Cardiac fibroblast (primary cell): ENCODE results near the gene SIK3.

Source experiments
- DNase-seq, 2 donors: peaks; one replicate each; pipeline versions ENCODE4 v3.0.0 to v3.0.0-alpha.2; 2010; ENCODE audit warnings: low read depth in 2 of 2
- H3K4me3 ChIP-seq, 2 donors: replicated peaks in 1 of 2; 1 replicate in 1 of 2; 2 replicates in 1 of 2; pipeline ENCODE4 v1.5.1; 2011; ENCODE audit warnings: low read depth in 2 of 2, low read length in 2 of 2, mild to moderate bottlenecking in 2 of 2, moderate library complexity in 1 of 2
- TF ChIP-seq, protein P1 (sequence below): IDR thresholded peaks from one replicate; pipeline ENCODE4 v1.5.1; 2011; ENCODE audit warnings: low read depth, mild to moderate bottlenecking, low read length, inconsistent platforms

The SIK3 gene

DNA sequence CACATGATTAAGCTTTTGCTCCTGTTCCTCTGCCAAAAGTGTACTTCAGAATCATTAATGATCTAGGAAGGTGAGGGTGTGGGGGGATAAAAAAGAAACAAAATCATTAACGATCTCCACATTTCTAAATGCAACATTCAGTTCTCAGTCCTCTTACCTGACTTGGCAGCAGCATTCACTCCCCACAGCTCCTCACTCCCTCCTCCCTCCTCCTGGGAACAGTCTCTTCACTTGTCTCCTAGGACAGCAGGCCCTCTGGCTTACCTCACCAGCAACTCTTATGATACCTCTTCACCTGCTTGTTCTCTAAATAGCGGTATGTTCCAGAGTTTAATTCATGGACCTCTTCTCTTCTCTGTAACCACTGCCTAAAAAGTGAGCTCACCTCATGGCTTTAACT is 204.3 kb downstream of the SIK3 start:
- TF ChIP-seq, protein P1, sequence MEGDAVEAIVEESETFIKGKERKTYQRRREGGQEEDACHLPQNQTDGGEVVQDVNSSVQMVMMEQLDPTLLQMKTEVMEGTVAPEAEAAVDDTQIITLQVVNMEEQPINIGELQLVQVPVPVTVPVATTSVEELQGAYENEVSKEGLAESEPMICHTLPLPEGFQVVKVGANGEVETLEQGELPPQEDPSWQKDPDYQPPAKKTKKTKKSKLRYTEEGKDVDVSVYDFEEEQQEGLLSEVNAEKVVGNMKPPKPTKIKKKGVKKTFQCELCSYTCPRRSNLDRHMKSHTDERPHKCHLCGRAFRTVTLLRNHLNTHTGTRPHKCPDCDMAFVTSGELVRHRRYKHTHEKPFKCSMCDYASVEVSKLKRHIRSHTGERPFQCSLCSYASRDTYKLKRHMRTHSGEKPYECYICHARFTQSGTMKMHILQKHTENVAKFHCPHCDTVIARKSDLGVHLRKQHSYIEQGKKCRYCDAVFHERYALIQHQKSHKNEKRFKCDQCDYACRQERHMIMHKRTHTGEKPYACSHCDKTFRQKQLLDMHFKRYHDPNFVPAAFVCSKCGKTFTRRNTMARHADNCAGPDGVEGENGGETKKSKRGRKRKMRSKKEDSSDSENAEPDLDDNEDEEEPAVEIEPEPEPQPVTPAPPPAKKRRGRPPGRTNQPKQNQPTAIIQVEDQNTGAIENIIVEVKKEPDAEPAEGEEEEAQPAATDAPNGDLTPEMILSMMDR = no peak
- no peak overlapping the region for H3K4me3 ChIP-seq
- no peak for DNase-seq

DNA sequence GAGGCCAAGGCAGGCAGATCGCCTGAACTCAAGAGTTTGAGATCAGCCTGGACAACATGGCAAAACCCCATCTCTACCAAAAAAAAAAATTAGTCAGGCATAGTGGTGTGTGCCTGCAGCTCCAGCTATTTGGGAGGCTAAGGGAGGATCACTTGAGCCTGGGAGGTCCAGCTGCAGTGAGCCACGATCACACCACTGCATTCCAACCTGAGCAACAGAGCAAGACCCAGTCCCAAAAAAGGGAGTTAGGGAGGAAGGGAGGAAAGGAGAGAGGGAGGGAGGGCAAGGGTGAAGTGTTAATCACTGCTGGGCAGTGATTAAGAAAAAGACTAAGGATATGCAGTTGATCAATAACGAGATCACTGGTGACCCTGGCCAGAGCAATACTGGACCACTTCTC is 204.8 kb downstream of the SIK3 start:
- no peak for DNase-seq
- TF ChIP-seq, protein P1 = no peak
- H3K4me3 ChIP-seq = no peak overlapping the region

DNA sequence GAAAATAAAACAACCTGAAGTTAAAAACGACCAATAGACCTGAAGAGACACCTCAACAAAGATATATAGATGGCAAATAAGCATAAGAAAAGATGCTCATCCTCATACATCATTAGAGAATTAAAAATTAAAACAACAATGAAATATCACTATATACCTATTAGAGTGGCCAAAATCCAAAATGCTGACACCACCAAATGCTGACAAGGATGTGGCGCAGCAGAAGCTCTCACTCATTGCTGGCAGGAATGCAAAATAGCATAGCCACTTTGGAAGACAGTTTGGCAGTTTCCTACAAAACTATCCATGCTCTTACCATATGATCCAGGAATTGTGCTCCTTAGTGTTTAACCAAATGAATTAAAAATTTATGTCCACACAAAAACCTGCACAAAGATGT is 205.9 kb downstream of the SIK3 start:
- no peak overlapping the region for H3K4me3 ChIP-seq
- no peak for DNase-seq
- TF ChIP-seq, protein P1 = no peak

DNA sequence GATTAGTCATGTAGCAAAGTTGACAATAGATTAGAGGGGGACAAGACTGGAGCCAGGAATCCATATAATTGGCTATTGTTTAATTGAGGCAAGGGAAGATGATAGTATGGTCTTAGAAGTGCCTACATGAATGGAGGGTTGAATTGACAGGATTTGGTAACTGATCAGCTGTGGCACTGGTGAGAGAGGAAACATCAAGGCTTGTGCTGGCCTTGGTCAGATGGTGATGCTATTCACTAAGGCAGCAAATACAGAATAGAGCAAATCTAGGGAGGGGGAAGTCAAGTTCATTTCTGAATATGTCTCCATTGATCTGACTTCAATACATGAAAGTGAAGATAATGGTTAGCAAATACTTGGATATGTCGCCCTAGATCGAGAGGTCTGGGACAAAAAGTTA is 206.5 kb downstream of the SIK3 start:
- TF ChIP-seq, protein P1 = no peak
- H3K4me3 ChIP-seq = no peak overlapping the region
- no peak for DNase-seq

DNA sequence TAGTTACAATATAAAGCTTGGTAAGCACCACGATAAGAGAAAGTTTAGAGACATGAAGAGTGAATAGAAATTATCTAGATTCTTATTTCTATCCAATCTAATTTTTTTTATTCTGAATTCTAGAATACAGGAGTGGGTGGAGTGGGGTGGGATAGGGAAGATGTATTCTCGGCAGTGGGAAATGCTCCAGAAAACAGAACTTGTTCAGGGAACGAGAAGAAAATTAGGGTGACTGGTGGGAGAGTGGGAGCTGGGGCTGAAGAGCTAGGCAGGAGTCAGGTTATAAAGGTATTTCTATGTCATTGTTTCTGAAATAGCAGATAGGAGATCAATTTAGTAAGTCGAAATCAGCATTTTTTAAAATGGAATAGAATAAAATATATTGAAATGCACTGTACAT is 207.6 kb downstream of the SIK3 start:
- DNase-seq = no peak
- TF ChIP-seq, protein P1 = no peak
- H3K4me3 ChIP-seq = no peak overlapping the region

DNA sequence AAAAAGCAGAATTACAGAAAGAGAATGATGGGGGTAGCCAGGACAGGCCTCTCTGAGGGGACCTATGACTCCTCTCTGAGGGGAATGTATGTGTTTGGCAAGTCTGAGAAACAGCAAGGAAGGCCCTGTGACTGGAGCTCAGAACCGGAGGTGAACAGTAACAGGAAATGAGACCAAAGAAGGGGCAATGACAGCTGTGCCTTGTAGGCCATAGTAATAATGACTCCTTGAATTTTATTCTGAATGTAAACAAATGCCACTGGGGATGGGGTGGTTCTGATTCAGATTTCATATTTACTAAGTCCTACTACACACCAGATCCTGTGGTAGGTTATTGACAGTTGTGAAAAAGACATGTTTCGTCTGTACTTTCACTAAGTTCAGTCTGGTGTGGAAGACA is 208.0 kb downstream of the SIK3 start:
- TF ChIP-seq, protein P1 = no peak
- peak in 1 of 2 donors; percentile 46 for DNase-seq
- no peak overlapping the region for H3K4me3 ChIP-seq

DNA sequence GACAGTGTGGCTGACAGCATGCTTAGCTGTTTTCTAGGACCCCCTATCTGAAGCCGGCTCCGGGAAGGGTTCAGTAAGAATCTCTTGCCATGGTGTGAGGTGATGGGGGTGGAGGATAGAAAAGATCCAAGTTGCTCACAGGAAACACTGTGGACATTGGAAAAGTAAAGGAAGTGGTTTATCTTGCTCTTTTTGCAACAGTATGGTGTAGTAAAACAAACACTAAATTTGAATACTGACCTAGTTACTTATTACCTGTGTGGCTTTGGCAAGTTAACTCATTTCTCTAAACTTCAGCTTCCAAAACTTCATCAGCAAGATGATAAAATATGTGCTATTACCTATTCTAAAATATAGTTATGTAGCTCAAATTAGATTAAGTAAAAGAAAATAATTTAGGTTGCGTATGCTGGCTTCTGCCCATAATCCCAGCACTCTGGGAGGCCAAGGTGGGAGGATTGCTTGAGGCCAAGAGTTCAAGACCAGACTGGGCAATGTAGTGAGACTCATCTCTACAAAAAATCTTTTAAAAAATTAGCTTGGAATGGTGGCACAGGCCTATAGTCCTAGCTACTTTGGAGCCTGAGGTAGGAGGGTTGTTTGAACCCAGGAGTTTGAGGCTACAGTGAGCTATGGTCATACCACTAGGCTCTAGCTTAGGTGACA is 209.2 kb downstream of the SIK3 start:
- TF ChIP-seq, protein P1 = no peak
- DNase-seq = no peak

More for the DNA sequence above, 209.2 kb downstream of the SIK3 start:
- no peak overlapping the region for H3K4me3 ChIP-seq
